CD4-positive, alpha-beta T cell (primary cell): ENCODE measurements around the gene CPVL. TPM values are rescaled to one million over a fixed set of nuclear protein-coding genes. Genes with fewer than 3 reads are reported as not detected.

ENCODE experiments used
- ATAC-seq: fragments of 200-7000 bp; cut with Tn5 transposase; one replicate; pipeline ENCODE4 v1.10.0; 2022; ENCODE audit warnings: mild to moderate bottlenecking; ENCODE audit not compliant: poor library complexity
- CTCF ChIA-PET: fragments of 350-600 bp; sonication (Branson Sonifier 250); formaldehyde crosslinking; loops from one replicate; lab custom pipeline; 2021; ENCODE audit warnings: antibody characterized with exemption, inconsistent platforms; lab: Charles Lee
- POLR2A ChIA-PET: fragments of 350-600 bp; sonication (Branson Sonifier 250); formaldehyde crosslinking; loops from one replicate; lab custom pipeline; 2021; ENCODE audit warnings: antibody characterized with exemption, inconsistent platforms; lab: Charles Lee
- DNase-seq, 14 experiments: peaks; one replicate each; pipeline ENCODE4 v3.0.0-alpha.2; 2013 to 2020; ENCODE audit warnings: mixed read lengths in 2 of 14
- H3K27ac ChIP-seq, 2 donors: one replicate each; pipeline versions ENCODE4 v1.5.1 to v1.7.0; 2013; ENCODE audit warnings: low read length in 2 of 2, low read depth in 1 of 2, mild to moderate bottlenecking in 1 of 2
- H3K27me3 ChIP-seq, 2 experiments: 1 replicate in 1 of 2; 2 replicates in 1 of 2; pipeline versions ENCODE4 v1.6.1 to v1.7.0; 2013; ENCODE audit warnings: low read length in 2 of 2, control low read depth in 1 of 2, mild to moderate bottlenecking in 1 of 2, moderate library complexity in 1 of 2; ENCODE audit not compliant: insufficient read depth in 2 of 2, control insufficient read depth in 1 of 2
- H3K36me3 ChIP-seq: one replicate; pipeline ENCODE4 v1.6.1; 2013; ENCODE audit warnings: low read length, control low read depth; ENCODE audit not compliant: insufficient read depth
- H3K4me1 ChIP-seq: one replicate; pipeline ENCODE4 v1.6.1; 2013; ENCODE audit warnings: low read length, control low read depth; ENCODE audit not compliant: insufficient read depth
- H3K4me3 ChIP-seq: one replicate; pipeline ENCODE4 v1.5.1; 2013; ENCODE audit warnings: mild to moderate bottlenecking, low read length, moderate library complexity
- H3K9me3 ChIP-seq, 2 experiments: 1 replicate in 1 of 2; 2 replicates in 1 of 2; pipeline versions ENCODE4 v1.6.1 to v1.7.0; 2013; ENCODE audit warnings: low read length in 2 of 2, mild to moderate bottlenecking in 2 of 2, control low read depth in 1 of 2, moderate library complexity in 1 of 2; ENCODE audit not compliant: control insufficient read depth in 1 of 2, insufficient read depth in 1 of 2
- H3K27ac Mint-ChIP-seq: one replicate; pipeline ENCODE4 v1.8.0; 2020; ENCODE audit warnings: mixed read lengths
- H3K27me3 Mint-ChIP-seq: one replicate; pipeline ENCODE4 v1.8.0; 2021; ENCODE audit warnings: mixed read lengths
- H3K36me3 Mint-ChIP-seq: one replicate; pipeline ENCODE4 v1.8.0; 2021; ENCODE audit warnings: low read depth, mixed read lengths
- H3K4me1 Mint-ChIP-seq: one replicate; pipeline ENCODE4 v1.8.0; 2021; ENCODE audit warnings: low read depth, mixed read lengths
- H3K4me3 Mint-ChIP-seq: one replicate; pipeline ENCODE4 v1.8.0; 2020; ENCODE audit warnings: mild to moderate bottlenecking, mixed read lengths
- H3K9me3 Mint-ChIP-seq: one replicate; pipeline ENCODE4 v1.8.0; 2020; ENCODE audit warnings: mixed read lengths
- intact Hi-C, 2 experiments: fragments of 100-400 bp; cut with DNase I in 1 of 2; cut with micrococcal nuclease in 1 of 2; formaldehyde crosslinking; loops; one replicate each; pipeline versions ENCODE4 v1.15.1 to v1.9.0; 2023 to 2025; cut with DNase I, micrococcal nuclease
- total RNA-seq, 174 experiments: library from RNA in 2 of 174; stranded (reverse) in 2 of 174; gene quantifications; one replicate each; pipeline ENCODE4 v1.2.3 and lab custom pipeline; 2021 to 2026
- TF ChIP-seq, protein P1 (sequence below): fragments of 200-600 bp; IDR thresholded peaks from one replicate; pipeline ENCODE4 v1.8.0; 2022; ENCODE audit warnings: antibody characterized with exemption, mild to moderate bottlenecking

Gene CPVL
- total RNA-seq, 2 experiments from 2014 or later = 3.8 to 4.5 TPM

DNA sequence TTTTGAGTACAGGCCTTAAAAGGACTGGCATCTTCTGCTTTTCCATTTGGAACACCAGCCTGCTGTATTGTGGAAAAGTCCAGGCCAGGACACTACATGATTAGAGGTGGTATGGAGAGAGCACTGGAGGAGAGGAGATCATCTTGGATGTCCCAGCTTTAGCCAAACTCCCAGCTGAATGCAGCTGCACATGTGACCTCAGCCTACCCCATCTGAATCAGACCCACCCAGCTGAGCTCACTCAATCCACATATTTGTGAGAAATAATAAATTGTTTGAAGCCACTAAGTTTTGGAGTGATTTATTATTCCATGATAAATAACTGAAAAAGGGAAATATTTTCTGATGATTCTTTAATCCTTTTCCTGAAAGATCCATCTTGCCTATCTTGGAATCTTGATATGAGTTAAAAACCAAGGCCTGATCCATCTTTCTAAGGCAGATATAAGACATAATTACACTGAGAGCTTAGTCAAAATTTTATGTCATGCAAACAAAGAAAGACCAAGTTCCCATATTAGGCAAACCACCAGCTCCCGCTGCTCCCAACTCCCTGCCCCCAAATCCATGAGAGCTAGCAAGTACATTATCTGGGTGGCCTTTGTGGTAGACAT lies 133.1 kb downstream of the CPVL start:
- H3K27me3 ChIP-seq = no peaks in the 10 kb centered on the region
- TF ChIP-seq, protein P1, sequence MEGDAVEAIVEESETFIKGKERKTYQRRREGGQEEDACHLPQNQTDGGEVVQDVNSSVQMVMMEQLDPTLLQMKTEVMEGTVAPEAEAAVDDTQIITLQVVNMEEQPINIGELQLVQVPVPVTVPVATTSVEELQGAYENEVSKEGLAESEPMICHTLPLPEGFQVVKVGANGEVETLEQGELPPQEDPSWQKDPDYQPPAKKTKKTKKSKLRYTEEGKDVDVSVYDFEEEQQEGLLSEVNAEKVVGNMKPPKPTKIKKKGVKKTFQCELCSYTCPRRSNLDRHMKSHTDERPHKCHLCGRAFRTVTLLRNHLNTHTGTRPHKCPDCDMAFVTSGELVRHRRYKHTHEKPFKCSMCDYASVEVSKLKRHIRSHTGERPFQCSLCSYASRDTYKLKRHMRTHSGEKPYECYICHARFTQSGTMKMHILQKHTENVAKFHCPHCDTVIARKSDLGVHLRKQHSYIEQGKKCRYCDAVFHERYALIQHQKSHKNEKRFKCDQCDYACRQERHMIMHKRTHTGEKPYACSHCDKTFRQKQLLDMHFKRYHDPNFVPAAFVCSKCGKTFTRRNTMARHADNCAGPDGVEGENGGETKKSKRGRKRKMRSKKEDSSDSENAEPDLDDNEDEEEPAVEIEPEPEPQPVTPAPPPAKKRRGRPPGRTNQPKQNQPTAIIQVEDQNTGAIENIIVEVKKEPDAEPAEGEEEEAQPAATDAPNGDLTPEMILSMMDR = no peak
- no peak overlapping the region for H3K27ac Mint-ChIP-seq
- H3K9me3 ChIP-seq = no peaks in the 10 kb centered on the region
- intact Hi-C loops = no loop called here
- peaks cover 4% of the 10 kb centered on the region for H3K27me3 Mint-ChIP-seq
- H3K36me3 Mint-ChIP-seq = no peaks in the 10 kb centered on the region
- no peak overlapping the region for H3K4me3 ChIP-seq
- no peaks in the 10 kb centered on the region for H3K36me3 ChIP-seq
- no peak overlapping the region for H3K27ac ChIP-seq
- DNase-seq (no peak), ATAC-seq (no peak)
- H3K4me1 Mint-ChIP-seq = no peaks in the 10 kb centered on the region
- no peaks in the 10 kb centered on the region for H3K4me1 ChIP-seq
- ChIA-PET POLR2A (no interaction called here), CTCF (interaction anchor here (0.5 kb wide), 1 partner anchor 17 kb away, joined by 3 read pairs; no protein-coding TSS in a partner anchor)
- no peak overlapping the region for H3K4me3 Mint-ChIP-seq
- no peaks in the 10 kb centered on the region for H3K9me3 Mint-ChIP-seq

DNA sequence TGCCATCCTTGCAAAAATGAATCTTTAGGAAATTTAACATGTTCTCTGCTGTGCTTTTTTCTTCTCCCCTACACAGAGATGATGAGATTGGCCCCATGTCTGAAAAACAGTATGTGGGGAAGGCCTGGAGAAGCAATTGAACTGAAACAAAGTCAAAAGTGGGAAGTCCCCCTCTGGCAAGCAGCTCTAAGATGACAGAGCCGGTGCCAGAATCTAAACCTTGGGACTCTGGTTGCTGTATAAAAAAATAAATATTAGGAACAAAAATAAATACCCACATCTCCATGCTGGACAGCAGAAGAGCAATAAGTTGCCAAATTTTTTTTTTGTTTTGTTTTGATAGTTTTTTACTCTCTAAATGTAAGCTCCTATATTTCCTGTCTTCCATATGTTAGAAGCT lies 136.4 kb downstream of the CPVL start:
- CTCF ChIA-PET = no interaction called here
- Histone ChIP-seq H3K4me1 (no peaks in the 10 kb centered on the region), H3K36me3 (no peaks in the 10 kb centered on the region), H3K9me3 (no peaks in the 10 kb centered on the region), H3K27me3 (no peaks in the 10 kb centered on the region), H3K27ac (no peak overlapping the region), H3K4me3 (no peak overlapping the region)
- H3K4me3 Mint-ChIP-seq = no peak overlapping the region
- POLR2A ChIA-PET = no interaction called here
- H3K4me1 Mint-ChIP-seq = no peaks in the 10 kb centered on the region
- H3K27me3 Mint-ChIP-seq = no peaks in the 10 kb centered on the region
- H3K27ac Mint-ChIP-seq = no peak overlapping the region
- intact Hi-C loops = no loop called here
- H3K9me3 Mint-ChIP-seq = no peaks in the 10 kb centered on the region
- H3K36me3 Mint-ChIP-seq = no peaks in the 10 kb centered on the region
- no peak for ATAC-seq
- TF ChIP-seq, protein P1 = no peak
- DNase-seq = no peak

DNA sequence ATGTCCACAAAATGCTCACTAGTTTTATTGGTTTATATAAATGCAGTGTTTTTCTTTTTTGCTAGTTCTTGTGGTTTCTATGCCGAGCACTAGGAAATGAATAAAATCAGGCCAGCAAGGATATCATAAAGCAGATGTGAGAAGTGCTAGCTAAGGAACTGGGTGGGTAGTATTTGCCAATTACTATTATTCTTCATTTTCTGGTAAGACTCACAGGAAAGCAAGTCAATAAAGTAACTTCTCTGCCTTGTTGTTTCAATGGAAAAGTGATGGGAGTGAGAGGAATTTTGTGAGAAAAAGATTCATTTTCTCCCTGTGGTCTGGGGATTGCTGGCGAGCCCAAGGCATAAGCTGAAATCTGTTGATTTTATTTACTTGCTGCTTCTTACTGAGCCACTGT lies 137.7 kb downstream of the CPVL start:
- no peak for DNase-seq
- Mint-ChIP-seq H3K27me3 (no peaks in the 10 kb centered on the region), H3K36me3 (no peaks in the 10 kb centered on the region), H3K4me1 (no peaks in the 10 kb centered on the region), H3K4me3 (no peak overlapping the region), H3K9me3 (no peaks in the 10 kb centered on the region), H3K27ac (no peak overlapping the region)
- TF ChIP-seq, protein P1 = no peak
- Histone ChIP-seq H3K36me3 (no peaks in the 10 kb centered on the region), H3K27me3 (no peaks in the 10 kb centered on the region), H3K9me3 (no peaks in the 10 kb centered on the region), H3K27ac (no peak overlapping the region), H3K4me3 (no peak overlapping the region), H3K4me1 (no peaks in the 10 kb centered on the region)
- intact Hi-C loops = no loop called here
- POLR2A ChIA-PET = no interaction called here
- ATAC-seq = no peak
- CTCF ChIA-PET = no interaction called here
